Neural progenitor cell (in vitro differentiated cells): ENCODE measurements around the gene PROK1. TPM values are rescaled to one million over a fixed set of nuclear protein-coding genes. Genes with fewer than 3 reads are reported as not detected.
A peak's percentile ranks its signal among the peaks of the same experiment; 100 is the strongest.

Experiments used
- DNase-seq: peaks from one replicate; pipeline ENCODE4 v3.0.0-alpha.2; 2016; ENCODE audit warnings: low spot score
- H2AFZ ChIP-seq: fragments of 200-600 bp; sonication (generic); replicated peaks from 2 replicates; pipeline ENCODE4 v1.6.1; 2016; ENCODE audit warnings: antibody characterized with exemption
- H3F3A ChIP-seq: fragments of 200-600 bp; sonication (generic); 2 replicates; pipeline ENCODE4 v1.6.1; 2016; ENCODE audit warnings: antibody characterized with exemption, low read depth
- H3K27ac ChIP-seq: fragments of 200-600 bp; sonication (generic); 2 replicates; pipeline ENCODE4 v1.5.1; 2016; ENCODE audit warnings: mild to moderate bottlenecking
- H3K27me3 ChIP-seq: fragments of 200-600 bp; sonication (generic); 2 replicates; pipeline ENCODE4 v1.6.1; 2016; ENCODE audit warnings: mild to moderate bottlenecking, moderate library complexity
- H3K36me3 ChIP-seq: fragments of 200-600 bp; sonication (generic); 2 replicates; pipeline ENCODE4 v1.5.1; 2016
- H3K4me1 ChIP-seq: fragments of 200-600 bp; sonication (generic); 2 replicates; pipeline ENCODE4 v1.6.1; 2016; ENCODE audit warnings: mixed run types
- H3K4me2 ChIP-seq: fragments of 200-600 bp; sonication (generic); 2 replicates; pipeline ENCODE4 v1.6.1; 2016
- H3K4me3 ChIP-seq: fragments of 200-600 bp; sonication (generic); 2 replicates; pipeline ENCODE4 v1.5.1; 2016
- H3K79me2 ChIP-seq: fragments of 200-600 bp; sonication (generic); 2 replicates; pipeline ENCODE4 v1.6.1; 2016; ENCODE audit warnings: low read depth
- H3K9ac ChIP-seq: fragments of 200-600 bp; sonication (generic); 2 replicates; pipeline ENCODE4 v1.6.1; 2016
- H3K9me3 ChIP-seq: fragments of 200-600 bp; sonication (generic); 2 replicates; pipeline ENCODE4 v1.5.1; 2016; ENCODE audit warnings: low read depth
- H4K20me1 ChIP-seq: fragments of 200-600 bp; sonication (generic); 2 replicates; pipeline ENCODE4 v1.6.1; 2016; ENCODE audit warnings: low read depth
- H3K27ac Mint-ChIP-seq: 3 replicates; pipeline ENCODE4 v1.8.0; 2021; ENCODE audit warnings: mixed read lengths
- H3K27me3 Mint-ChIP-seq: 2 replicates; pipeline ENCODE4 v1.8.0; 2022; ENCODE audit warnings: low read depth, mild to moderate bottlenecking, inconsistent platforms, moderate library complexity, mixed read lengths; ENCODE audit not compliant: insufficient read depth
- H3K36me3 Mint-ChIP-seq: 3 replicates; pipeline ENCODE4 v1.8.0; 2021; ENCODE audit warnings: mixed read lengths
- H3K4me1 Mint-ChIP-seq: 3 replicates; pipeline ENCODE4 v1.8.0; 2021; ENCODE audit warnings: mixed read lengths
- H3K4me3 Mint-ChIP-seq: 3 replicates; pipeline ENCODE4 v1.8.0; 2021; ENCODE audit warnings: mild to moderate bottlenecking, moderate library complexity, mixed read lengths
- H3K9me3 Mint-ChIP-seq: 3 replicates; pipeline ENCODE4 v1.8.0; 2020; ENCODE audit warnings: mixed read lengths
- CTCF ChIP-seq: fragments of 200-600 bp; sonication (generic); IDR thresholded peaks from 2 replicates; pipeline ENCODE4 v1.5.1; 2017; ENCODE audit warnings: antibody characterized with exemption, mild to moderate bottlenecking
- EZH2 ChIP-seq: fragments of 200-600 bp; sonication (generic); IDR thresholded peaks from 2 replicates; pipeline ENCODE4 v1.6.1; 2017; ENCODE audit warnings: antibody characterized with exemption, mild to moderate bottlenecking, moderate library complexity
- EZH2phosphoT487 ChIP-seq: fragments of 200-600 bp; sonication (generic); IDR thresholded peaks from 2 replicates; pipeline ENCODE4 v1.6.1; 2017; ENCODE audit warnings: antibody characterized with exemption
- total RNA-seq: library from RNA; depleted of rRNA; stranded (reverse); fragments of >200 nt; gene quantifications from 2 replicates; pipeline ENCODE4 v1.2.3, GENCODE V29; 2015; ENCODE audit warnings: low replicate concordance

PROK1 gene
- total RNA-seq, 1 donor from 2014 or later = not detected

GRCh38 chr1:110481968-110482623 lies 31.1 kb downstream of the PROK1 start:
- H3K9me3 Mint-ChIP-seq = no peaks in the 10 kb centered on the region
- no peaks in the 10 kb centered on the region for H3K36me3 Mint-ChIP-seq
- Histone ChIP-seq H3K36me3 (no peaks in the 10 kb centered on the region), H3K27ac (no peak overlapping the region), H3K79me2 (no peaks in the 10 kb centered on the region), H3K9ac (no peak overlapping the region), H3F3A (no peaks in the 10 kb centered on the region), H4K20me1 (no peaks in the 10 kb centered on the region), H3K4me3 (no peak overlapping the region), H3K9me3 (no peaks in the 10 kb centered on the region), H2AFZ (no peak overlapping the region), H3K27me3 (no peaks in the 10 kb centered on the region), H3K4me2 (no peak overlapping the region), H3K4me1 (peaks cover 6% of the 10 kb centered on the region)
- H3K27me3 Mint-ChIP-seq = peaks cover 9% of the 10 kb centered on the region
- H3K27ac Mint-ChIP-seq = no peak overlapping the region
- DNase-seq = no peak
- no peak overlapping the region for H3K4me3 Mint-ChIP-seq
- no peak for TF ChIP-seq CTCF
- H3K4me1 Mint-ChIP-seq = peaks cover 9% of the 10 kb centered on the region

GRCh38 chr1:110482662-110483307 lies 31.8 kb downstream of the PROK1 start:
- peak overlapping the region; percentile 6 for H2AFZ ChIP-seq
- no peaks in the 10 kb centered on the region for H3K27me3 ChIP-seq
- no peaks in the 10 kb centered on the region for H4K20me1 ChIP-seq
- H3K27me3 Mint-ChIP-seq = peaks cover 9% of the 10 kb centered on the region
- H3K4me1 ChIP-seq = peaks cover 6% of the 10 kb centered on the region
- H3K79me2 ChIP-seq = no peaks in the 10 kb centered on the region
- peaks cover 9% of the 10 kb centered on the region for H3K4me1 Mint-ChIP-seq
- H3K9me3 Mint-ChIP-seq = no peaks in the 10 kb centered on the region
- no peaks in the 10 kb centered on the region for H3K36me3 Mint-ChIP-seq
- TF ChIP-seq EZH2phosphoT487 (no peak), CTCF (no peak), EZH2 (no peak)
- no peaks in the 10 kb centered on the region for H3K9me3 ChIP-seq
- no peak overlapping the region for H3K4me3 ChIP-seq
- no peak overlapping the region for H3K9ac ChIP-seq
- H3K27ac Mint-ChIP-seq = no peak overlapping the region
- H3F3A ChIP-seq = no peaks in the 10 kb centered on the region
- H3K4me2 ChIP-seq = no peak overlapping the region
- no peak for DNase-seq
- no peak overlapping the region for H3K4me3 Mint-ChIP-seq
- H3K27ac ChIP-seq = no peak overlapping the region
- H3K36me3 ChIP-seq = no peaks in the 10 kb centered on the region

GRCh38 chr1:110483308-110483685 lies 32.3 kb downstream of the PROK1 start:
- H3K9ac ChIP-seq = no peak overlapping the region
- H3K4me3 ChIP-seq = no peak overlapping the region
- H2AFZ ChIP-seq = no peak overlapping the region
- H3K27me3 ChIP-seq = no peaks in the 10 kb centered on the region
- DNase-seq = no peak
- no peak overlapping the region for H3K4me2 ChIP-seq
- TF ChIP-seq EZH2phosphoT487 (no peak), EZH2 (no peak), CTCF (no peak)
- no peaks in the 10 kb centered on the region for H3F3A ChIP-seq
- no peak overlapping the region for H3K27ac ChIP-seq
- H4K20me1 ChIP-seq = no peaks in the 10 kb centered on the region
- Mint-ChIP-seq H3K4me1 (peaks cover 8% of the 10 kb centered on the region), H3K27me3 (peaks cover 11% of the 10 kb centered on the region), H3K4me3 (no peak overlapping the region), H3K27ac (no peak overlapping the region), H3K9me3 (no peaks in the 10 kb centered on the region), H3K36me3 (no peaks in the 10 kb centered on the region)
- H3K36me3 ChIP-seq = no peaks in the 10 kb centered on the region
- H3K79me2 ChIP-seq = no peaks in the 10 kb centered on the region
- no peaks in the 10 kb centered on the region for H3K9me3 ChIP-seq
- H3K4me1 ChIP-seq = peaks cover 6% of the 10 kb centered on the region
